Kasumi-1 (cell line): ENCODE measurements around the gene NFIB.

Source experiments
- DNase-seq, 2 experiments: peaks; one replicate each; lab custom pipeline; 2025; lab: John Stamatoyannopoulos, UW

The NFIB gene

DNA sequence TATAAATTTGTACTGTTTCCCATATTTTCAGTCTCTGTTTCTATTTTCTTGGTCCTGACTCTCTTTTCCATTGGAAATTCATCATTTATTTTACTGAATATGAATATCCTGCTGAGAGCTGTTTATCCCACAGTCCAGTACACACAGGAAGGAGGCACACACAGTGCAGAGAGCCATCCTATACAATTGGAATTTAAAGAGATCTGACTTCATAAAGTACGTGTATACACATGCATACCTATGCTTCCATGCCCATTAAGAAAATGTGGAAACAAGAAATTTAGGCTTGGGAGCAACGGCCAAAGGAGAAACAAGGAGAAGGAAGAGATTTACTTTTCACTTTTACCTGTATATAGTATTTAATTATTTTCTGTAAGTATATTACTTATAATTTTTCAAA is 99.2 kb downstream of the NFIB start:
- DNase-seq = no peak

DNA sequence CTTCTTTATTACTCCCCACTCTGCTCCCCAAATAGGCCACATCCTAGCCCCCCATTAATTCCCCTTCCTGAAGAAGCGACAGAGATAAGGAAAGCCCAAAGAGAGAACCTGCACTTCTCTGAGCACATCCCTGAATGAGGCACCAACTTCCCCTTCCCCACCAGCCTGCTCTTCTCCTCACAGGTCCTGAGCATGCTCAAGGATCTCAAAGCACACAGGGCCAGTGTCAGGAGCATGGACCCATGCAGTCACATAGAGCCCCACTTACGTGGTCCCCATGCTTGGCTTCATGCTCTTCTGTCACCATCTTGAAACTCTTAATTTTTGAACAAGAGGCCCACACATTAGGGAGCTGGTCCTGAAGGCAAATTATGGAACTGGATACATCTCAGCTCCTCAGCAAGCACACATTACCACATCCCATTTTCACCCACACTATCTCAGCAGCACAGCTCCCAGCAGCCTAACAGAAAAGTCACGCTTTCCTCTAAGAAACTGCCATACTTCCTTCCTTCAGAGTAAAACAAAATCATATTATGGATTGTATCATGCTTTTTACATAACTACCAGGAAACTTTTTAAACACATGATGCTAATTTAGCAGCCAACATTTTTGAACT is 99.8 kb downstream of the NFIB start:
- DNase-seq = peak; percentile 30 to 36

DNA sequence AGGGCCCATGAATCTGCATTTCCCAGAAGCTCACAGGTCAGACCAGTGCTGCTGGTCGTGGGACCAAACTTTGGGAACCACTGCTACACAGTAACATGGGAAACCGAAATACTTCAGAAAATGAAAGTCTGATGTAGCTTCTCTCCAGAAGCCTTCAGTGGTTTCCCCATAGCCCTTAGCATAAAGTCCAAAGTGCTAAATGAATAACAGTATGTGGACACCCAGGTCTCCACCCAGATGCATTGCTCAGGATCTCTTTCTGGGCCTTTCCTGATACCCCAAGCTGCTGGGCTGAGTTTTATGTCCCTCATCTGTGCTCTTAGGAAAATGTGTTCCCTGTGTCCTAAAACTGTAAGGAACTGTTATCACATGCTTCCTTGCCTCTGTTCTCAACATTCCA is 100.4 kb downstream of the NFIB start:
- no peak for DNase-seq

DNA sequence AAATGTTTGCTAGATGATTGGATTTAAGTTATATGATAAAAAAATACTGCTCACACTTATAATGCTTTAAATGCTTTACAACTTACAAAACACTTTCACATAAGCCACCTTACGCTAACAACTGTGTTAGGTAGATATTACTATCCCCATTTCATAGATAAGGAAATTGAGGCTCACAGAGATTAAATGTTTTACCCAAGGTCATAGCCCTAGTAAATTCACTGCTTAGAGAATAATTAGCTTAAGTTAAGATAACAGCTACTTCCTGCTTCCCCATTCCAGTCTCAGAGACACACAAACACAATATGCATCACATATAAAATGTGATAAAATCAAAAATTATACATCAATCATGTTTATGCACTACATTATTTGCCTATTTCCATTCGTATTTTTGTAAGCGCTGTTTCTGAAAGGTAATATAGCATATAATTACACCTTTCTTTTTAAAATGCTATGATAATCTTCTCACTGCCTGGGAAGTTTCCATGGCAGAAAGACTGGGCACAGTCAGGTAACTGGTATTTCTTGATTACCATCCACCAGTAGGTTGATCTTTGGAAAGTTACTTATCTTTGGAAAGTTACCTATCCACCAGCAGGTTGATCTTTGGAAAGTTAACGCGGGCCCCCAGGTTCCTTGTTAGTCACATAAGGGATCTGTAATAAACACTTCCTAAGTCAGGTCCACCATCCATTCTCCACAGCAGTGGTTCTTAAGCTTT is 101.1 kb downstream of the NFIB start:
- DNase-seq = no peak

DNA sequence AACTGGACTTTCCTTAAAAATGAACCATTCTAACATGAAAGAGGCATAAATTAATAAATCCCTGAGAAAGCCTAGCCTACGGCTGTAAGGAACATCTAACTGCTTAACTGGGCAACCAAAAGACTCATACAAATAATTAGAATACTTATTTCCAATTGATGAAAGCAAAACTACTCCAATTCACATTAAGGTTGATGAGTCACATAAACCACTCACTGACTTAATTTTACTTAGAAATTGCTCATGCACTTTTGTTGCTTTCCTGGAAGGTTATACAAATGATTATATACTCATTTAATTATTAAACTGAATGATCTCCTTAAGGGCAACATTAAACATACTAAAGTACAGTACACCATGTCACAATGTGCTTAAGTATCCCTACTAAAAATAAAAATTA is 101.9 kb downstream of the NFIB start:
- DNase-seq = no peak

DNA sequence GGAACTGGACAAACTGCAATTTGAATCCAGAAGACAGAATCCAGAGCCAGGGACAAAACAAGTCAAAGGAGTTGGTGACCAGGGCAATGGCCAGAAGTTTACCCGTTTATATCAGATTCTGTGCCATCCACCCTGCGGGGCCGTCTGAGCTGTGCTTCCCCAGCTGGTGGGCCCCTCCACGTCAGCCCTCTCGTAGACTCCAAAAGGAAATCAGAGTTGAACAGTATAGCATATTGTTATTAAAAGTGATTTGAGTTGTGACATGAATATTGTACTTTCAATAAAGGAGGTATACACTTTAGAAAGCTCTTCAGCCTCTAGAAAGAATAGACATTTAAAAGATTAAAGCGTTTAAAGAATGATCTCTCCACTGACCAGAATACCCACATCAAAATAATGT is 102.4 kb downstream of the NFIB start:
- no peak for DNase-seq

DNA sequence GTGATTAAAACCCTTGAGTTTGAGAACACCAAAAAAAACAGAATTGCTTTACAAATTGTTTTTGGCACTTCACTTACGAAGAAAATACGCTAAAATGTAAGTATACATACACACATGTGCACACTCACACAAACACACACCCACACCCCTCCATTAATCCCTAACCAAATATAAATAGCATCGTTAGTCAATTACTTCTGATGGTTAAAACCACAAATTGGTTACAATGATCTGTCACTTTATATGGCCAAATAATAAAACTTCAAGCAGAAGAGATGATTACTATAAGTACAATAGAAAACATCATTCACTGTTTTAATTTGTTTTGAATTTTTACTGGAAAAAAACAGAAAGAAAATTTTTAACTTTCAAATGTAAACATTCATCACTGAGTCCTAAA is 103.5 kb downstream of the NFIB start:
- no peak for DNase-seq

DNA sequence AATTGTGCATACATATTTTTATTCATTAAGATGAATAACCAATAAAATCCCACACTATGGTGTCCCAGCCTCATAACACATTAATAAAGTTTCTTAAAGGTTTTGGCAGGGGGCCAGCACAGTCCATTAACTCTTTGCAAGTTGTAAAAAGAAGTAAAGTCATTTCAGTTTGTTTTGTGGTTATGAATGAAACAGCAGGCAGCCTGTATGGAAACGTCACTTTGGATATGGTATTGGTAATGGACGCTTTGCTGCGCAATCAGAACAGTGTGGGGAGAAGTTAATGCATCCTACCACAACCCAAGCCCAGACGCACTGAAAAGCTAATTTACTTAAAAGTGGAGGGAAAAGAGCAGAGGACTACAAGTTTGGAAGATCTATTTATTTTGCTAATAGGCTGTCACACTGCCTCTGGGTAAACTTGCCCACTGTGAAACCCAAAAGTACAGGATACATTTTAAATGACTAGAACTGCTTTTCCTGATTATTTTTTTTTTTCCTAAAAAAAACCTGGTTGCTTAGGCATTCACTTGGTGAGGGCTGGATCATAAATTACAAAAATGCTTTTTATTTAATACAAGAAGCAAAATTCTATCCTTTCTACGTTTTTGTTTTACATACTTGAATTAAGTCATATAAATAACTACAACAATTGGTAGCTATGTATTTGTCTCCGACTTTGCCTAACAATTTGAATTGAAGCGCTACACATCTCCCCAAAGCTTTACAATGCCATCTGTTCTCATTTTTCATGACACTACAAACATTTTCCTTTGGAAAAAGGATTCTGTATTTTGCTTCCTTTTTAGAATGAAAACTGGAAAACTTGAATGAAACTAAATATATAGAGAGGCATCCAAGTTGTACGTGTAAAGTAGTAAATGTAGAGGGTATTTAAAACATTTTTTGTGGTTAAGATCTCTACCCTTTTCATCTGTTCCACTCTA is 104.3 kb downstream of the NFIB start:
- no peak for DNase-seq

DNA sequence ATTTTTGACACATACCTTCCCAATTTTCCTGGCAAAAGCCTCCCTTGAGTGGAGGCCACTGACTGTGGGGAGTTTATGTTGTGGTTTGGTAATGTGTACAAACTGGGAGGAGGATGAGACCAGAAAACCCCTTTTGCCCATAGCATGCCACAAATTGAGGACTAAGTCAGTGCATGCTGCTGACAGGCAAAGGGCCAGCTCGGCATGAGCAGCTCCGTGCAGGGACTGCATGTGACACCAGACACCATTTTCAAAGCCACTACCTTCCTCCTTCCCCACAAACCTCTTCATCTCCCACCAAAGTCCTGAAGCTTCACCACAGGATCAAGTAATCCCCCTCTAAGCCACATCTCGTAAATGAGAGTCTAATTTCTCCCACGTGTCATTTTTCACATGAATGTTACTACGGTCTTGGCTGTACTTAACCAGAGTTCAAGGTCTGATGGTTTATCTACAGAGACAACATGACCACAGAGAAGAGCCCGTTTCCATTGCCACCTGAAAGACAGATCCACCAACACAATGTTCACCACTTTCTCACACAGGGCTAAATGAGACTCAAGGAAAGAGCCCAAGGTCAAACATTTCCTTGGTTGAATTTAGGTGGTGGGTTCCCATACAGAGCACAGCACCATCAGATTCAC is 106.5 kb downstream of the NFIB start:
- DNase-seq = no peak

DNA sequence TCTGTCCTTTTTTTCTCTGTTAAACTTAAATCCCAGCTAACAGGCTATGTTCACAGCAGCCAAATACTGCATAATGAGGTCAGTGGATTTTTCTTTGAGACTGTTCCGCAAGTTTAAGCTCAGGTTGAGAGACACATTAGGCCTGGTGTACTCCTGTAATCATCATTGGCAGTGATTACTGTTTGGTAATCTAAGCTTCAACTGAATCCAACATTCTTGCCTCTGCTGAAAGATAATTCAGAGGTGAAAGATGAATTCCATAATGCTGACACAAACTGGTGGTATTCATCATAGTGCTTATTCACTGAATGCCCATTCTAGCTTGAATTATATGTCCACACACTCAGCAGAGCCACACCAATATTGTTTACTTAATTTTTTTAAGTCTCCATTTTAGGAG is 108.5 kb downstream of the NFIB start:
- no peak for DNase-seq

DNA sequence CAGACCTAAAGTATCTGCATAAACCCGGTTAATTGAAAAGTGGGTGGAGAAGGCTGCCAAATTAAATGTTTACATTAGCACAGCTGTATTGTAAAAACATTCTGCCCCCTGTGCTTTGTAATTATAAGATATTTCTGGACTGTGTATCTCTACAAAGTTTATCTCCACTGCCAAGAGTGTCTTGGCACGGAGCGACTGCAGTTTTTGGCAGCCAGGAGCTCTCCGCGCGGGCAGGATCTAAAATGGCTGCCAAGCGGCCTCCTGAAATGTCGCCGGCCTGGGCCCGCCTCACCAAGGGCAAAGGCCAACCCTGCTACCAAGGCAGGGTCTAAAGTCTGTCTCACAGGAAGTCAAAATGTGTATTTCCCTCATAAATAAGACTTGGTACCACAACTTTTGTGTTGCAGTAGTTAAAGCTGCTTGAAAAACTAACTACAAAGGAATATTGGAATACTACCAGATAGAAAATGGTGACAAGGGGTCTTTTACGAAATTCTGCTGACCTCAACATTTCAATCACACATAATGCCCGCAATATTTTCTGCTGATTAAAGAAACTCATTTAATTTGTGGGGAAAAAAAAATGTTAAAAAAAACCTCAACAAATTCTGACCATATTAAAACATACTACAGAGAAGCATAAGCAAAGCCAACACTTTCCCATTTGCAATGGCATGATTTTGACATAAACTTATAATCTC is 110.4 kb downstream of the NFIB start:
- DNase-seq = no peak

DNA sequence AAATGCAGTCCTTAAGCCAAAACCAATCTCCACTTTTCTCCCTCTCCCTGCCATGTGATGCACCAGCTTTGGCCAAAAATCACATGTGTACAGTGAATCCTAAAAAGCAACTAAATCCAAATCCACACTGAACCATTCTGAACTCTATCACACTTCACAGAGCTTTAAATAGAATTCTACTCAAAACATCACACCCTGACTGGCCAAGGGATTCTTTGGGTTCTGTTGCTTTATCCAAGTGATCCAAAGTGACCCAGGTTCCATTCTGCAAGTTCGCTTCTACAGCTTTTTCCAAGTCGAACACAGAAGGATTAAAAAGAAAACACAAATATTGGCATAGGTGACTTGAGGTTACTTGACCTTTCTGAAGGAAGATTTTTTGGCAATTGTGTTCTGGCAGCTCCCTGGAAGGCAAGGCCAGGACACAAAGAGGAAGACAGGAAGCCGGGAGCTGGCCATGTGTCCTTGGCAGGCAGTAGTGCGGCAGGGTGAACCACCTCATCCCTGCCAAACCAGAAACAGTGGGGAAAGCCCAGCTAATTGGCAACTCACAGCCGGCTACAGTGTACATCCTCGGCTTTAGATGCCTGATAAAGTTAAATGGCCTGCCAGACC is 115.0 kb downstream of the NFIB start:
- DNase-seq = no peak

DNA sequence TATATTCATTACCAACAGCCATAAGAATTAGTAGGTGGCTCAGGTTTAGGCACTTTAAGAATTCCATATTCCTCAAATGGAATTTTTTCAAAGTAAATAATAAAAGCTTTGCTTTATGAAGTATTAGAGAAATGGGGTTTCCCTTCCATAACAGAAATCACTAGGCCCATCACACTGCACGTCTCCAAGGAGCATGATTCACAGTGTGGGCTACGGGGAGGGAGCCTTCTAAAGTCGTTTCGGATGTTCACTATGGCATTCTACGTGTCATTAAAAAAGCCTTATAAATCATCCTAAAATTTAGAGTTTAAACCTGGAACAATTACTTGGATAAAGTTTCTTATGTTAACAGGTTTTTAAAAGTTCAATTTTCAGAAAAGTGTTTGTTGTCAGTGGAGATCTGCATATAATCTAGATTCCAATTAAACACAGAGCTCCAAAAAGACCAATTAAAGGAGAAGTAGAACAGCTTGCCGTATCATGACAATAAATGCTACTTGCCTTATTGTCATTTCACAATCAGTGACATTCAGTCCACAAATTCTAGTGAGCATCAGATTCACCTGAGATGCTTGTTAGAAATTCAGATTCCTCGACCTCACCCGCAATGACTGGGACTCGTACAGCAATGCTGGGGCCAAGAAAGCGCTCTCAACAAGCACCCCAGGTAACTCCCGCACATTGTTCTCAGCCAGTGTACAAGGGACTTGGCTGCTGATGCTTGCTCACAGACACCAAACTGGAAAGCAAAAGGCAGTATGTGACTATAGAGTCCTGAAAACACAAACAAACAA is 115.7 kb downstream of the NFIB start:
- DNase-seq = no peak

DNA sequence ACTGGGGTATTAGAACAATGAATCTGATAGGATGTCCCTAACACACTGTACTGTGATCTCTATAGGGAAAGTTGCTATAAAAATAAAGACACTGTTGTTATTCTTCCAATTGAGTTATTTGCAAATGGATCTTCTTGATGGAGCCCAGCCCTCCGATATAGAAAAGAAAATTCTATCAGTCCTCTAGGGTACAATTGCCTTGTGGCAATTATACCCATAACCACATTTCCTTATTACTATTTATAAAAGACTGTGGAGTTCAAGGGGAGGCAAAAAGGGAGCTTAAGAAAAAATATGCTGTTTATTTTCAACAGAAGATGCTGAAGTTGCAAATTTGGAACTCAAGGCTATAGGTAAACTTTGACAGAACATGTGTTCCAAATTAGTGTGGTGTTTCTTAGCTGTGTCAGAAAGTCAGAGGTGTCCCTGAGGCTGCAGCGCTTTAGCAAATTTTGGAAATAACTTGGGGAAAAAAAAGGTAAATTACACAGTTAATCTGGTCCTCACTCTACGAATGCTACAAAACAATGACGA is 116.5 kb downstream of the NFIB start:
- no peak for DNase-seq

DNA sequence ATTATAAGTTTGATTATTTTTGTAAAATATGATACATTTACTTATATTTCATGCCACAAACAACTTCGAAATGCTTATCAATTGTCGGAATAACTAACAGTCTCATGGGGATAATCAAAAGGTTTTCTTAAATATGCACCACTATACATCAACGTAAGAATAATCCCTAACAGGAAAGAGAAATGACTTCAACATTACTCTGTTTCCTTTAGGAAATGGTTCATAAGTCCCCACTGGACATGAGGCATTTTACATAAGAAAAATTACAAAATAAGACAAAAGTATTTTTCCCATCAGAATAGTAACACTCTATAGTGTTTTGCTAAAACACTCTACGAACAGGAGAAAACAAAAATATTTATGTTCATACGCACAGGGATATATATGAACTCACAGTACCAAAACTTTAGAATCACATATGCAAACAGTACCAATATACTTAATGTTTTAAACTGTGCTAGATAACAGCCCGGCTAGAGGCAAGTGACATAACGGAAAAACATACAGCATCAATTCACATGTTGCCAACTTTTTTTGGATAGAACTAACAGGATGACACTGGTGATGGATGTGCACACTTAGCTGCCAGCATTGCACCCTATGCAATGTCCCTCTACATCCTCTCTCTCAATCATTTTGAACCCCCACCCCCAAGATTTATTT is 120.5 kb downstream of the NFIB start:
- DNase-seq = no peak

DNA sequence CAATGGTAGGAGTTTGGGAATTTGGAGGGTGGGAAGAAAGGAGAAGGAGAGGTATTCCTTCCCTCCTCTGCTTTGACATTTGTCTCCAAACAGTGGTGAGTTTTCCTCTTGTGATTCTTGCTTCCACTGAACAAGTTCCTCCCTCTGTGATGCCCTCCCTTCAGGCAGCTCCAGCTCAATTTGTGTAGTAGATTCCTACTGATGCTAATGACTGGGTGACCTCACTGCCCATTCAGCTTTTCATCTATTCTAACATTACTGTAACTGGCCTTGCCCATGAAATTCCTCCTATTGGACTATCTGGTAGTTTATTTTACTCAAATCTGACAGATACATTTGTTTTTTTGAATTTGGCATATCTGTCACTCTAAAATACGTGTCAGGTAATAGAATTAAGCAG is 121.4 kb downstream of the NFIB start:
- no peak for DNase-seq

DNA sequence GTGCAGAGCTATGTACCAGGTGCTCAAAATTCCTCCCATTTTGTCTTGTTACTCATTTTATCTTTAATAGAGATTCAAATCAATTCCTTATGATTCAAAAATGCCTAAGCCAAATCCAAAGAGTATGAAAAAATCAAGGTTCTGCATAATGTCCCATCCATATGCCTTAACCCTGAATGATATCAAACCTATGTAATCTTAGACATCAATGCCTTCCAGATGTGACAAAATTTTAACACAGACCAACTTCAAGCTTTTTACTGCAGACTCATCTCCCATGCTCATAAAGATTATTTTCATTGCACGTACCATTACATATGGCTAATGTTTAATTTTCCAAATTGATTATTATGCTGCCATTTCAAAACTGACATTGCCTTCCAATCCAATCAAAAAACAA is 122.4 kb downstream of the NFIB start:
- no peak for DNase-seq

DNA sequence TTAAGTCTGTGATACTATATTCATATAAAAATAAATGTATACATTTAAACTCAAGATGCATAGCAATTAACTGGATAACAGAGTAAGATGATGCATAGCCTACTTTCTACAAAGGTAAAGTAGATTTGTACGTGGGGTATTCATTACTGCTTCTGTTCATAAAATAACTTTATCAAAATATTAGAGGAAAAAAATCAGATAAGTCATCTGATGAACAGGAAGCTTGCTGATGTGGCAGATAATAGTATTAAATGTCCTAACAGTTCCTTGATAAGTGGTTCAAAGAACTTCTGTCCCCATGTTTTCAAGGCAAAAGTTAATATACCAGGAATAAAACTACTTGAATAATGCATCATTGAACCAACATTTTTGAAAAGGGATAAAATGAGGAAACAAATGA is 123.7 kb downstream of the NFIB start:
- no peak for DNase-seq

DNA sequence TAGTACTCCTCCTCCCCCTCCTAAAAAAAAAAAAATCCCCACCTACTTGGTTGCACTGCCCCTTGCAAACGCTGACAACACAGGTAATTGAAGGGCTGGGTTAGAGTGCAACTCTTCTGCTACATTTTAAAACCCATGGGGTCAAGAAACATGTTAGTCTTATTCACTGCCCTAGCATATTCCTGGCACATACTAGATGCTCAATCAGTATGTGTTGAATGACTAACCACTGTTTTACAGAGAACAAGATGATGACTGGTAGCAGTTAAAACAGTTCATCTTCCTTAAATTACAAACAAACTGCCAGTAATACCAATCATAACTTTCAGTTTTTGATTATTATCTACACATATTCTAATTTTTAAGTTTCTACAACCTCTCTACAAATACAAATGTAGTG is 124.4 kb downstream of the NFIB start:
- DNase-seq = no peak

DNA sequence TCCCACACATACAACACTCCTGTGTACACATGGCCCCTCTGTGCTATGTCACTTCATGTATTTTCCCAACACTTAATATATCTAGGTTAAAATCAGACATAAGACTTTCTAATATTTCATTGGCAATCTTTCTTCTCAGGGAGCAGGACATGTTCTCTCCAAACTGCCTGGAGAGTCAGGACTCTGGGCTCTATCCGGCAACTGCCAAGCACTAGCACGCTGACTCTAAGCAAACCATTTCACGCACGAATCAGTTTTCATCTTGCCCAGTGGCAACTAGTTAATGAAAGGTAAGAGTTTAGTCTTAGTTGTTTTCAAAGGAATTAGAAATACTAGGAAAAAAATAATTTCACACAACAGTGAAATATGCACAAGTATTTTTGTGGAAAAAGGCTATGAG is 124.8 kb downstream of the NFIB start:
- DNase-seq = no peak
